Heart left ventricle (tissue), 16 donors: Measurements from ENCODE around the gene SIGLEC15. TPM values are rescaled to one million over a fixed set of nuclear protein-coding genes. Genes with fewer than 3 reads are reported as not detected.
"Not testable (repeated sequence)": the region's sequence is repeated elsewhere in the genome, so short reads cannot be mapped to it uniquely, and the experiment has no call there.

ENCODE experiments used
- ATAC-seq, 4 donors: fragments of 200-7000 bp; cut with Tn5 transposase; one replicate each; pipeline ENCODE4 v1.9.1; 2020 to 2022; ENCODE audit warnings: moderate library complexity in 4 of 4, mild to moderate bottlenecking in 3 of 4, moderate number of reproducible peaks in 1 of 4
- DNase-seq, 5 donors: peaks; one replicate each; pipeline ENCODE4 v3.0.0-alpha.2; 2020
- H3K27ac ChIP-seq, 12 donors: fragments of 200-600 bp; sonication (generic) in 4 of 12; one replicate each; pipeline versions ENCODE4 v1.5.0 to v1.8.0; 2016 to 2022; ENCODE audit warnings: mild to moderate bottlenecking in 2 of 12
- H3K27me3 ChIP-seq, 9 donors: fragments of 200-600 bp; sonication (generic) in 2 of 9; one replicate each; pipeline versions ENCODE4 v1.5.1 to v1.8.0; 2016 to 2022; ENCODE audit warnings: mild to moderate bottlenecking in 3 of 9
- H3K36me3 ChIP-seq, 9 donors: fragments of 200-600 bp; sonication (generic) in 2 of 9; one replicate each; pipeline versions ENCODE4 v1.5.0 to v1.8.0; 2018 to 2022; ENCODE audit warnings: mild to moderate bottlenecking in 2 of 9
- H3K4me1 ChIP-seq, 12 donors: fragments of 200-600 bp; sonication (generic) in 4 of 12; one replicate each; pipeline versions ENCODE4 v1.5.0 to v1.8.0; 2016 to 2022; ENCODE audit warnings: mild to moderate bottlenecking in 3 of 12
- H3K4me3 ChIP-seq, 12 donors: fragments of 200-600 bp; sonication (generic) in 4 of 12; one replicate each; pipeline versions ENCODE4 v1.5.0 to v1.8.0; 2017 to 2022; ENCODE audit warnings: mild to moderate bottlenecking in 9 of 12, moderate library complexity in 4 of 12
- H3K9me3 ChIP-seq, 12 donors: fragments of 200-600 bp; sonication (generic) in 4 of 12; one replicate each; pipeline versions ENCODE4 v1.5.0 to v1.8.0; 2016 to 2022; ENCODE audit warnings: mild to moderate bottlenecking in 1 of 12
- CTCF ChIP-seq, 12 donors: fragments of 200-600 bp; sonication (generic) in 4 of 12; IDR thresholded peaks; one replicate each; pipeline versions ENCODE4 v1.5.0 to v1.8.0; 2018 to 2022; ENCODE audit warnings: antibody characterized with exemption in 12 of 12, mild to moderate bottlenecking in 5 of 12
- POLR2A ChIP-seq, 2 donors: fragments of 450-650 bp; IDR thresholded peaks; one replicate each; pipeline ENCODE4 v1.6.1; 2017; ENCODE audit warnings: antibody characterized with exemption in 2 of 2, mild to moderate bottlenecking in 2 of 2, moderate library complexity in 2 of 2
- WGBS, 4 donors: extraction: QIAGEN DNeasy Blood & Tissue Kit in 2 of 4; methylation state at CpG; one replicate each; pipeline versions ENCODE4 v1.1.5 to v1.1.7; 2013 to 2018; 5-methylcytosine and 5-hydroxymethylcytosine counted together
- intact Hi-C, 10 donors: fragments of 100-400 bp; cut with DNase I; formaldehyde crosslinking; loops; one replicate each; pipeline versions ENCODE4 v1.11.1 to v1.14.2; 2022
- polyA plus RNA-seq, 2 donors: library from polyadenylated mRNA; stranded (reverse); fragments of 200-250 nt; gene quantifications; one replicate each; pipeline ENCODE4 v1.2.3, GENCODE V29; 2013
- total RNA-seq, 9 donors: library from RNA; depleted of rRNA in 2 of 9; stranded (reverse); fragments of >200 nt in 2 of 9; fragmentation: NEBNext Ultra II Directional in 3 of 9; extraction: Animal tissue kit (Norgen Biotek cat#: 25700) in 3 of 9; gene quantifications; one replicate each; pipeline versions ENCODE4 v1.1.0 to v1.2.4, GENCODE V29; 2016 to 2023
- donor health status: ischemic (EF 13 %, LVEDD 7.1; RV severe dilation, severe dysfunction).
- donor health status: healthy with polysubstance abuse.
- donor health status: DM: no; HTN: yes; CAD: no.
- donor health status: DM: no; HTN: no; CAD: no.
- donor health status: ischemic (EF 25% LVEDD 6.9; RV normal size, moderate dysfunction).
- donor health status: ischemic (EF 25% LVEDD 5.7; RV mildly dilated, moderate dysfunction).
- donor health status: healthy.
- donor health status: DM: yes; HTN: yes; CAD: no.
- donor health status: ischemic (EF 35%, LVEDD 5.7; RV mildly dilated, moderate dysfunction).
- donor health status: nonischemic (EF 11% LVEDD 7.7; RV severe dilation, severe dysfunction).
- donor health status: DM: yes; HTN: yes; CAD: no.
- donor health status: PGD.
- donor health status: ischemic (EF 29% LVEDD 5.4; RV normal size, mild dysfunction).
- donor health status: nonischemic (EF 23%, LVEDD 6.1; RV moderate dilation, normal function).

Gene SIGLEC15
- total and polyA plus RNA-seq, 11 donors = 0.08 to 0.77 (median 0.38) TPM; not detected in 4

- DNase-seq (no peak), ATAC-seq (no peak)
- WGBS, 4 donors = 59 to 68% (median 62%) methylated on average over 3 of the region's 3 CpGs
- Histone ChIP-seq H3K27ac (no peak overlapping the region), H3K4me1 (peaks cover 0 to 14% (median 0%) of the 10 kb centered on the region in 12 donors), H3K27me3 (no peaks in the 10 kb centered on the region), H3K36me3 (peaks cover 0 to 32% (median 17%) of the 10 kb centered on the region in 9 donors), H3K9me3 (no peaks in the 10 kb centered on the region), H3K4me3 (no peak overlapping the region)
- intact Hi-C loops = no loop called here
- TF ChIP-seq POLR2A (IDR thresholded peaks at IDR 0.05) (no peak), CTCF (IDR thresholded peaks at IDR 0.05) (no peak)
These were observed 21.6 kb downstream of the SIGLEC15 start for GRCh38 chr18:45847119-45847518.

- H3K4me3 ChIP-seq, H3K27me3 ChIP-seq, ATAC-seq, H3K27ac ChIP-seq, DNase-seq, intact Hi-C loops, H3K9me3 ChIP-seq: not testable (repeated sequence)
- H3K36me3 ChIP-seq = peaks cover 0 to 47% (median 31%) of the 10 kb centered on the region in 9 donors
- H3K4me1 ChIP-seq = peaks cover 0 to 14% (median 0%) of the 10 kb centered on the region in 12 donors
- WGBS, 4 donors = 97 to 99% (median 98%) methylated on average over 13 of the region's 13 CpGs
These were observed 23.2 kb downstream of the SIGLEC15 start for GRCh38 chr18:45848643-45849042.

- Histone ChIP-seq H3K4me3 (no peak overlapping the region), H3K27ac (no peak overlapping the region), H3K9me3 (no peaks in the 10 kb centered on the region), H3K36me3 (peaks cover 0 to 55% (median 40%) of the 10 kb centered on the region in 9 donors), H3K4me1 (peaks cover 0 to 14% (median 0%) of the 10 kb centered on the region in 12 donors), H3K27me3 (no peaks in the 10 kb centered on the region)
- intact Hi-C loops = no loop called here
- TF ChIP-seq POLR2A (IDR thresholded peaks at IDR 0.05) = no peak
- 94 to 96% (median 95%) methylated on average over 7 of the region's 7 CpGs for WGBS, 4 donors
- DNase-seq = no peak
- ATAC-seq = no peak
These were observed 24.1 kb downstream of the SIGLEC15 start for GRCh38 chr18:45849529-45849928.

GRCh38 chr18:45850021-45850420 is 24.5 kb downstream of the SIGLEC15 start:
- no peak for DNase-seq
- intact Hi-C loops = no loop called here
- Histone ChIP-seq H3K4me1 (peaks cover 0 to 14% (median 0%) of the 10 kb centered on the region in 12 donors), H3K27me3 (no peaks in the 10 kb centered on the region), H3K4me3 (no peak overlapping the region), H3K27ac (no peak overlapping the region), H3K36me3 (peaks cover 0 to 60% (median 45%) of the 10 kb centered on the region in 9 donors), H3K9me3 (no peaks in the 10 kb centered on the region)
- no peak for ATAC-seq
- 71 to 95% (median 79%) methylated on average over 10 of the region's 10 CpGs for WGBS, 4 donors
- TF ChIP-seq CTCF (IDR thresholded peaks at IDR 0.05) = peak in 1 of 12 donors; percentile 27
- no peak for TF ChIP-seq POLR2A (IDR thresholded peaks at IDR 0.05)

- DNase-seq (peak in 1 of 5 donors; percentile 48), ATAC-seq (peak in 3 of 4 donors; percentile 27 to 49 (median 38))
- Histone ChIP-seq H3K27ac (no peak overlapping the region), H3K36me3 (peaks cover 0 to 73% (median 58%) of the 10 kb centered on the region in 9 donors), H3K9me3 (no peaks in the 10 kb centered on the region), H3K4me1 (peaks cover 0 to 14% (median 0%) of the 10 kb centered on the region in 12 donors), H3K4me3 (no peak overlapping the region), H3K27me3 (no peaks in the 10 kb centered on the region)
- no peak for TF ChIP-seq CTCF (IDR thresholded peaks at IDR 0.05)
- no peak for TF ChIP-seq POLR2A (IDR thresholded peaks at IDR 0.05)
- 40 to 48% (median 46%) methylated on average over 10 of the region's 10 CpGs for WGBS, 4 donors
- intact Hi-C loops = no loop called here
These were observed 25.9 kb downstream of the SIGLEC15 start for GRCh38 chr18:45851161-45851925.
